NCI-H524 treated with DMSO at 0.1 percent for 48 hours (cell line): ENCODE measurements around the gene CCDC170.
"Not testable (repeated sequence)": the region's sequence is repeated elsewhere in the genome, so short reads cannot be mapped to it uniquely, and the experiment has no call there.

Experiments
- DNase-seq: peaks from one replicate; lab custom pipeline; 2025; lab: John Stamatoyannopoulos, UW

The CCDC170 gene

DNA sequence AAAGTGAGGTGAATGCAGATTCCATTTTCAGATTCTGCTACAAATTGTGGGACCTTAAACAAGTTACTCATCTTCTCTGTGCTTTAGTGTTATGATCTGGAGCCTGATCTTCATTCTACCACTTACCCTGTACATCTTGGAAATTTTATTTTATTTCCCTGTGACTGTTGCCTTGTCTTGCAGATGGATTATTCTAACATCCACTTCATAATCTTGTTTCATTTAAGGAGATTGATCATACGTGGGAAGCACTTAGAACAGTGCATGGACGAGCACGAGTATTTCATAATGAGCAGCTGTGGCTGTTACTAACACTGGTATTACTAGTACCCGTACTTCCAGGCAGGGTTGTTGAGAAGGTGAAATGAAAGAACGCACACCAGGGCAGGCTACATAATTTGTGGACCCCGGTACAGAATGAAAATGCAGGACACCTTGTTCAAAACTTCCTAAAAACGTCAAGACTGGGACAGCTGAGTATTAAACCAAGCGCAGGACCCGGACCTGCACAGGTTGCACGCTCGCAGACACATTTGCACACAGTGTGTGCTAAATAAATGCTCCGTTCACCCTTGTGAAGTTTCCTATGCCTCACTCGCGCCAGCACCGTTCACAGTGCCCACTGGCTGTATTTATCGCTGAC lies 535 bp upstream of the CCDC170 start:
- DNase-seq, result no peak

DNA sequence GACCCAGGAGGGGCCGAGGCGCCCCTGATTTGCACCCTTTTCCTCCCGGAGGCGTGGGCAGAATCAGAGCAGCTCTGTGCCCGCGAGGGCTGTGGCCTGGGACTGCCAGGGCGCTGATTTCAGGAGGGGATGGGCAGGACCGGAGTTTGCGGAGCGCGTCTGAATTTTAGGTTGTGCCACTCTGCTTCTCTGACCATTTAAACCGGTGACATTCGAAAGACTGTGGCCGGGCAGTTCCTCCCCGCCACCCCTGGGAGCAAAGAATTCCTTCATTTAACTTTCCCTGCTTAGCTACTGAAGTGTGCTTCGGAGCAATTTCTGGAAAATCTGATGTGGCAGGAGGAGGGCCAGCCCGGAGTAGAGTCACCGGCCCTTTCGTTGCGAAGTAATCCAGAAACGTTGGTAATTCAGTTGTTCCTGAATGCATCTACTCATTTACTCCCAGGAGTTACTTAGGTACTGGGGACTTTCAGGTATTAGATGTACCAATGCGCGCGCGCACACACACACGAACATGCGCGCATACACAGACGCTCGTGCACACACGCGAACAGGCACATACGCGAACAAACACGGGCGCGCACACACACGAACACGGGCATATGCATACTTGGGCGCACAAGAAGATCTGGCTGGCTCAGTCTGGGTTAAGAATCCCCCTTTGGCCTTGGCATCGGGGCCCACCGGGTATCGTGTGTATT lies 568 bp downstream of the CCDC170 start:
- peak; percentile 13 for DNase-seq

DNA sequence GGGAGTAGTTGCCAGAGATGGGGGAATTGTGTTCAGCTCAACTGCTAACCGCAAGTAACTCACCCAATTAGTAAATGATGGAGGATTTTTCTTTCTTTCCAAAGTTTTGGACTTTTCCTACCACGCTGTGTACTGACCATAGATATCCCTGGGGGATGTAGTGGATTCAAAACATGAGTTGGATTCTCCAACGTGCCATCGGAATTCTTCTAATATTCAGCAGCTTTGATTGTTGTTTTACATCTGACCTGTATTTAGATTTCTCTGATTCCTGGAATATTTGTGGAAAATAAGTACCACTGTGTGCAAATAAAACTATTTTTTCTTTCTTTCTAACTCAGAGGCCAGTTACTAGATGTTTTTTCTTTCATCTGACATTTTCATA lies 1.1 kb downstream of the CCDC170 start:
- DNase-seq, result no peak

DNA sequence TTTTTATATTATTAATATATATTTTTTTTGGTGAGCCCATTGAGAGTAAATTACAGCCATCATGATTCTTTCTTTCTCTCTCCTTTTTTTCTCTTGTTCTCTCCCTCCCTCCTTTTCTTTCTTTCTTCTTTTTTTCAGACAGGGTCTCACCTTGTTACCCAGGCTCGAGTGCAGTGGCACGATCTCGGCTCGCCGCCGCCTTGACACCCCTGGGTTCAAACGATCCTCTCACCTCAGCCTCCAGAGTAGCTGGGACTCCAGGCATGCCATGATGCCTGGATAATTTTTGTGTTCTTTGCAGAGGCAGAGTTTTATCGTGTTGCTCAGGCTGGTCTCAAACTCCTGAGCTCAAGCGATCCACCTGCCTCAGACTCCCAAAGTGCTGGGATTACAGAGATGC lies 1.6 kb downstream of the CCDC170 start:
- no peak for DNase-seq

DNA sequence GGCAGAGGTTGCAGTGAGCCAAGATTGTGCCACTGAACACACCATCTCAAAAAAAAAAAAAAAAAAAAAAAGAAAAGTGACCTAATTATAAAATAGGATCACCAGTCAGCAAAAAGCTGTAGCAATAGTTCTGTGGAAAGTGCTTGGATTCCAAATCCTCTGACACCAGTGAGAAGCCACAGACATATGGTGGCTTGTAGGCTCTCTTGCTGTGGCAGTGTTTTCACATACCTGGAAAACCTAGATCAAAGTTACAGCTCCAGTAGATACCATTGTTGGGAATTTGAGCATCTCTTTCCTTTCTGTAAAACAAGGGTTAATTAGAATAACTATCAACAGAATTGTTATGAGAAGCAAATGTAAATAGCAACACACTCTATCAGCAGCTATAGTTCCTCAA lies 4.1 kb downstream of the CCDC170 start:
- no peak for DNase-seq

DNA sequence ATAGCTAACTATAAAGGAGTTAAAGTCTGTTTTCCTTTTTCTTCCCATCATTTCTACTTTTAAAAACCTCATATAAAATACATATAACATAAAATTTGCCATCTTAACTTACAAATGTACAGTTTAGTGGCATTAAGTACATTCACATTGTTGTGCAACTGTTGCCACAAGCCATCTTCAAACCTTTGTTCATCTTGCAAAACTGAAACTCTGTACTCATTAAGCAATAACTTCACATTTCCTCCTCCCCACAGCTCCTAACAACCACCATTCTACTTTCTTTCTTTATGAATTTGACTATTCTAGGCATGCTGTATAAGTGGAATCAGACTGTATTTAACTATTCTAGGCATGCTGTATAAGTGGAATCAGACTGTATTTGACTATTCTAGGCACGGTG lies 4.5 kb downstream of the CCDC170 start:
- DNase-seq, result no peak

DNA sequence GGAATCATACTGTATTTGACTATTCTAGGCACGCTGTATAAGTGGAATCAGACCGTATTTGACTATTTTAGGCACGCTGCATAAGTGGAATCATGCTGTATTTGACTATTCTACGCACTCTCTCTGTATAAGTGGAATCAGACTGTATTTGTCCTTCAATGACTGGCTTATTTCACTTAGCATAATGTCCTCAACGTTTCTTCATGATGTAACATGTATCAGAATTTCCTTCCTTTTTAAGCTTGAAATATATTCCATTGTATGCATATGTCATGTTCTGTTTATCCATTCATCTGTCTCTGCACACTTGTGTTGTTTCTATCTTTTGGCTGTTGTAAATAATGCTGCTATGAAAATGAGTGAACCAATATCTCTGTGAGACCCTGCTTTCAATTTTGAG lies 5.7 kb downstream of the CCDC170 start:
- no peak for DNase-seq

DNA sequence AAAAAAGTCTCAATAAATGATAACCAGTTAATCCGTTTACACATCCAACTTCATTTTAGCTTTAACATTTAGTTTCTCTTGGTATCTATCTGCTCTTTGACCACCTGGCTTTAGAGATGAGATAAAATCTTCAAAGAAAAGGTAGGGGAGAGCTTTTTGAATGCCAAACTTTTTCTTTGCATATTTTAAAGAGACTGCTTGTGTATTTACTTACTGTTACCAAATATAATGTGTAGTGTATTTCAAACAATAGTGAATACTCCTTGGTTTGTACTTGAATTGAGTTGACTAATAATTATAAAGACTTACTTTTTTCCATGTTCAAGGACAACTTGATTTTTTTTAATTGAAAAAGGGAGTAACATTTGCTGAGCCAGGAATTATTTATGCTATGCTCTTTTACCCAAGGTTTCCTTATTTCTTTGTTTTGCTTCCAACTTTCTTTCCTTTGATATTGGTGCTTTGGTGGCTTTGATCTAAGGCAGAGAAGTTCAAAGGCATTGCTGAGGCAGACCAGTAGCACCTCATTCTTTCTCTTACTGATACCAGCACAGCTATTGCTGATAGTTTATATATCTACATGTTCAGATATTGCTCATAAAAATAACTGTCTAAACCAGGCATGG lies 7.8 kb downstream of the CCDC170 start:
- no peak for DNase-seq

DNA sequence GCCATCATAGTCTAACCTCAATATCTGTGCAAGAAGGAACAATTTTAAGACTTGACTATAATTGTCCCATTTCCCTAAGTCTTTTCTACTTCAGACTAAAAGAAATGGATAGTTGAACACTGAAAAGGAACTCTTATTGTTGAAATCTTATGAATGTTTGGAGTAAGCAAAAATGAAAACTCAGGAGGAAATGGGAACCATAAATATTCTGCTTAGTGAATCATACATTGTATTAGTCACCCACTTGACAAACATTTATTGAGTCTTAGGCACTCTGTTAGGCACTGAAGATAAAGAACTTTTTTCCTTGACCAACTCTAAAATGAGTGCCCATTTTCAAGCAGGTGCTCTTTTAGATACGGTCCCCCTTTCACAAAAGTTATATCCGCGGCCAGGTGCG lies 8.7 kb downstream of the CCDC170 start:
- no peak for DNase-seq

DNA sequence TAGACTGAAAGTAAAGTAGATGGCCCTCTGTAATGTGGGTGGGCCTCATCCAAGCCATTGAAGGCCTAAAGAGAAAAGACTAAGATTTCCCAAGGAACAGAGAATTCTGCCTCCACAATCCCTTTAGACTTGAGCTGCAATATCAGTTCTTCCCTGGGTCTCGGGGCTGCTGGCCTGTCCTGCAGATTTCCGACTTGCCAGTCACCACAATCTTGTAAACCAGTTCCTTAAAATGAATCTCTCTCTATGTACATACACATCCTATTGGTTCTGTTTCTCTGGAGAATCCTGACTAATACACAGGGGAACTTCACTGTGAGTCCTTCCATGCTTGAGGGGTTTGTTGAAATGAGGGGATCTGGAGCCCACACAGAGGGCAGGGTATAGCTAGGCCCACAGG lies 12.9 kb downstream of the CCDC170 start:
- no peak for DNase-seq

DNA sequence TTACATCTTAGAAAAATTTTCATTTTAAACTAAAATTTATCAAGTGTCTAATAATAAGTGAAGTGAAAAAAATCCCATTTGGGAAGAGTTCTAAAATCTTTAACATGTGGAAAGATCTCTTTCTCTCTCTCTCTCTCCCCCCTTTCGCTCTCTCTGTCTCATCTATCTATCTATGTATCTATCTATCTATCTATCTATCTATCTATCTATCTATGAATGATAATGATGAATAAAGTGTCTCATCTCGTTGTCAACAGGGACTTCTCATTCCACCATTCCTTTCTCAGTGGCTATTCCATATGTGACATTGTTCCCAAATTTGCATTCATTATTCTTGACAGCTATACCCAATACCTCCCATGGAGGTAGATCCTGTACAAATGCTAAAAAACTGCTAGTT lies 15.2 kb downstream of the CCDC170 start:
- no peak for DNase-seq

DNA sequence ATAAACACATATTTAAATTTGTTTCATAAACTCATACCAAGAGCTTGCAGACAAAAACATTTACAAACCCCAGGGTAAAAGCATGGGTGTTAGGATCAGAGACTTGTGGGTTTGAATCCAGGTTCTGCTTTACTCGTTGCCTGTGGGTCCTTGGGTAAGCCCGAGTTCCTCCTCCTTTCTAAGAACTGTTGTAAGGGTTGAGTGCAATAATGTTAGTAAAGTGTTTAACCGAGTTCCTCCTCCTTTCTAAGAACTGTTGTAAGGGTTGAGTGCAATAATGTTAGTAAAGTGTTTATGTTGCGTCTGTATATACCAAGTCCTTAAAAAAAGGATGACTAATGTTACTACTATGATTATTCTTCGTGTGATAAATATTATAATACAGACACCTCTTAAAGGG lies 18.7 kb downstream of the CCDC170 start:
- DNase-seq, result no peak

DNA sequence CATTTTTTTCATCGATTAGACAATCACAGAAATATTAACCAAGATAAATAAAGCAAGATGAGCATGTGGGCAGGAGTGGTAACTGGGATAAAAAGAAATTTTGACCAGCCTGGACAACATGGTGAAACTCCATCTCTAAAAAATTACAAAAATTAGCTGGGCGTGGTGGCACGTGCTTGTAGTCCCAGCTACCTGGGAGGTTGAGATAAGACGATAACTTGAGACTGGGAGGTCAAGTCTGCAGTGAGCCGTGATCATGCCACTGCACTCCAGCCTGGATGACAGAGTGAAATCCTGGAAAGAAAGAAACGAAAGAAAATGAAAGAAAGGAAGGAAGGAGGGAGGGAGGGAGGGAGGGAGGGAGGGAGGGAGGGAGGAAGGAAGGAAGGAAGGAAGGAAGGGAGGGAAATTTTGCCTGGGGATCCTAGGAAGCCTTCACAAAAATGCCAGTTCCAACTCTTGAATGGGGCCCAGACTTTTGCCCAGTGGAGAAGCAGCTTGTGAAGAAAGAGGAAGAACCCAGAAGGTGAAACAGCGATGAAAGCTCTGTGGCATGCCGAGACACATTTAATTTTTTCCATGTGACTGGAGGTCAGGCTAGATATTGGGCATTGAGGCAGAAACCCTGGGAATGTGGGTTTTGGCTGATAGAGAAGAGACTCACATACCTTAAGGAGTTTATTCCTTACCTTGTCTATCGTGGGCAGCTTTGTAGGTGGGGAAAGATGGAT lies 20.3 kb downstream of the CCDC170 start:
- no peak for DNase-seq

DNA sequence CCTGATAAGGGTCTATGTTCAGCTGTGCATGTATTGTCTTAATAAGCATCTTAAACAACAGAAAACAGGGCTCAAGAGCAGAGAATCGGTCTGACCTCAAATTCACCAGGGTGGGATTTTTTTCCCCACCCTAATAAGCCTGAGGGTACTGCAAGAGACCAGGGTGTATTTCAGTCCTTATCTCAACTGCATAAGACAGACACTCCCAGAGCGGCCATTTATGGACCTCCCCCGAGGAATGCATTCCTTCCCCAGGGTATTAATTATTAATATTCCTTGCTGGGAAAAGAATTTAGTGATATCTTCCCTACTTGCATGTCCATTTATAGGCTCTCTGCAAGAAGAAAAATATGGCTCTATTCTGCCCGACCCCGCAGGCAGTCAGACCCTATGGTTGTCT lies 25.2 kb downstream of the CCDC170 start:
- not testable (repeated sequence) for DNase-seq

DNA sequence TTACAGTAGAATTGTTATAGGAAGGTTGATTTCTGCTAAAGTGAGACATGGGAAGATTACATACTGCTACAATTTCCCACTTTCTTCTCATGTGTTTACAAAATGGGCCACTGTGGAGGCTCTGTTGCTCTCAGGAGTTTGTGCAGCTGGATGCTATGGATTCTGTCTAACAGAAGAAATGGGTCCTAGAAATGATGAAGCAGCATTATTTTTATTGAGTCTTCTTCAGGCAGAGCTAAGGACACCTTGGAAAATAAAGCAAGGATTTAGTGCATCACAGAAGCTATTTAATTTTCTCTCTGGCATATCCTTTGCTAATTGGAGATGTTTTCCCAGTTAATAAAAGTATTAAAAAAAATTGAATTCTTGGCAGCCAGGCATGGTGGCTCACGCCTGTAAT lies 29.2 kb downstream of the CCDC170 start:
- no peak for DNase-seq

DNA sequence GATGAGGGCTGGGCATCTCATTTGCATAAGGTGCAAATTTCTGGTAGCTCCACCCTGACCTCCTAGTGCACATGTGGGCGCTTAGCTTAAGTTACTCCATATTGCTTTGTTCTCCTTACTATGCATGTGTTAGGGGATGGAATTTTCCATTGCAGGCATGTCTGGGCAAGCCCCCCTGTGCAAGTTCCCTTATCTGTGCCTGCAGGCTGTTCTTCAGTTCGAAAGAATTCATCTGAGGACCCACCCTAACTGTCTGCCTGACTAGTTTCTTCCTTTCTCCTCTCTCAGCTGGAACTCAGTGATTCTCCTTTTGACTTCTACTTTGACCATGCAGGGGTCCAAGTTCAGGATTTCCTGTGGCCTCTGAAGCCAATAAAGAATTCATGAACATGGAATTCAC lies 30.2 kb downstream of the CCDC170 start:
- no peak for DNase-seq

DNA sequence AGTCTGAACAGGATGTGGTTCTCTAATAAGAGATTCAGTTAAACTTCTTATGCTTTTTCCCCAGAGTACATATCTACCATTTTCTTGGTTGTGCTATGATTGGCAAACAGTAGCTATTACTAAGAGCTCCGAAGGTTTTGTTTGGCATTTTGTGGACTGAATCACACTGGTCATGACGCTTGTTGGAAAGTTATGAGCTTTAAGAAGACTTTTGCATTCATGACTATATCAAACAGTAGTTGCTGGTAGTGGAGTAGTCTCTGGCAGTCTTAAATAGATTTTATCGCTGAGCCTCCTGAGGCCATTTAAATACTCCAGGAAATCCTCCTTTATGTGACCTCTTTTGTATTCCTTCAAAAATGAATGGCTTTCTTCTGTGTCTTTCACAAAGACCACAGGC lies 40.8 kb downstream of the CCDC170 start:
- DNase-seq, result no peak

DNA sequence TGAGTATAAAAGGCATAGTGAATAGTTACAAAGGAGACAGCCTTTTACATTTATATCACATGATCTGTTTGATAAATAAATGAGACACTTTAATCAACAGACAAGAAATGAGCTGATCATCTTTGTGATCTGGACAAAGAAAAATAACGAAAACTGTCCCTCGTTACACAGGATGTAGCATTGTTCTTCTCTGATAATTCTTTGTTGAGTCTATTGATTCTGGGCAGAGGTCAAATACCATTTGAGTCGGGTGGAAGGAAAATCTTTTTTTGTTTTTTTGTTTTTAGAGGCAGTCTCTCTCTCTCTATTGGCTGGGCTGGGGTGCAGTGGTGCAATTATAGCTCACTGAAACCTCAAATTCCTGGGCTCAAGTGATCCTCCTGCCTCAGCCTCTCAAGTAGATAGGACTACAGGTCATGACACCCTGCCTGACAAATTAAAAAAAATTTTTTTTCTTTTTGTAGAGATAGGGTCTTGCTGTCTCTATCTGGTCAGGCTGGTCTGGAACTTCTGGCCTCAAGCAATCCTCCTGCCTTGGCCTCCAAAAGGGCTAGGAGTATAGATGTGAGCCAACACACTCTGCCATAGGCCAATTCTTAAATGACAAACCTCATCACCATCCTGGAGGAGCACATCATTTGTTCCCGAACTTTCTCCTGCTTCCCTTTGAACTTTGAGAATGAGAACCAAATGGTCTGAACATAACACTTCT lies 41.8 kb downstream of the CCDC170 start:
- DNase-seq, result no peak

DNA sequence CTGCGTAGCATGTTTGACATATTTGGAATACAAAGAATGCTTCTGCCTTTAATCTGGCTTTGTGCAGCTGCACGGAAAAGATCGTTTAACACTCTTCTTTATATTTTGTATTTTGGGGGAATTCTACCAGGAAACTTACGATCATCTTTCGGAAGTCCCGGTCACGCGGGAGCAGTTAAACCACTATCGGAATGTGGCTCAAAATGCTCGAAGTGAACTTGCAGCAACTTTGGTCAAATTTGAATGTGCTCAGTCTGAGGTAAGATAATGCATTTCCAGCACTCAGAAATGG lies 42.3 kb downstream of the CCDC170 start:
- no peak for DNase-seq

DNA sequence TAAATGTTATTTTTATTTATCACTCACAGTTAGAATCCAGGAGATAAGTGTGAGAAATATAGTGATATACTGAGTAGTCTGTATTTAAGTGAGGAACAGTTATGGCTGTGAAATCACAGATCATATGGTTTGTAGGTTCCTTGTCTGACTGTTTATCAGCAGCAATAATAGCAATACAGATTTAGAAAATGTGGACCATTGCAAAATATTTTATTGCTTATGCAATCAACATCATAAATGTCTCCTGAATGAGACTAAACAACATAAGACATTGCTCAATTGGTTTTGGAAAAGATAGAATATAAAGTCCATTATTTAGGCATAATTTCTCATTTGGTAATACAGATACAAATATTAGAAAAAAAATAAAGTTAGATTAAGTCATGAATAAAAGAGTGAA lies 43.7 kb downstream of the CCDC170 start:
- DNase-seq, result no peak

DNA sequence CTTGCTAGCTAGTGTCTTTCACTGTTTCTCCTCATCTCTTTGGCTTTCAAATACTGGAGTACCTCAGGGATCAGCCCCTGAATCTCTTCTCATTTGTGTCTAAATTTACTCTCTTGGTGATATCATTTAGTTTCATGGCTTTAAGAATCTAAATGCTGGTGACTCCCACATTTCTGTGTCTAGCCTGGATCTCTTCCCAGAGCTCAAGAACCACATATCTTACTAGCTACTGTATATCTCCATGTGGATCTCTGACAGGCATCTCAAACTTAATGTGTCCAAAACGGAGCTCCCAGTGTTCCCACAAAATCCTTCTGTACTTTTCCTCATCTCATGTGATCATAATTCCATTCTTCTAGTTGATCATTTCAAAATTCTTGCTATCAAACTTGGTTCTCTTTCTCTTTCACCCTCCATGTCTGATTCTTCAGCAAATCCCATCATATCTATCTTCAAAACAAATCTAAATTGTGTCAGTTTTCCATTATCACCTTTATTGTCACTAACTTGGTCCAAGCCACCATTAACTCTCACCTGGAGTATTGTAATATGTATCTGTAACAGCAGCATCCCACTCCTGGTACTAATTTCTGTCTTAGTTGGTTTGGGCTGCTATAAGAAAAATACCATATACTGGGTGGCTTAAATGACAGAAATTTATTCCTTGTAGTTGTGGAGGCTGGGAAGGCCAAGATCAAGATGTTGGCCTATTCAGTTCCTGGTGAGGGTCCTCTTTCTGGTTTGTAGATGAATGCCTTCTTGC lies 45.9 kb downstream of the CCDC170 start:
- DNase-seq, result no peak

DNA sequence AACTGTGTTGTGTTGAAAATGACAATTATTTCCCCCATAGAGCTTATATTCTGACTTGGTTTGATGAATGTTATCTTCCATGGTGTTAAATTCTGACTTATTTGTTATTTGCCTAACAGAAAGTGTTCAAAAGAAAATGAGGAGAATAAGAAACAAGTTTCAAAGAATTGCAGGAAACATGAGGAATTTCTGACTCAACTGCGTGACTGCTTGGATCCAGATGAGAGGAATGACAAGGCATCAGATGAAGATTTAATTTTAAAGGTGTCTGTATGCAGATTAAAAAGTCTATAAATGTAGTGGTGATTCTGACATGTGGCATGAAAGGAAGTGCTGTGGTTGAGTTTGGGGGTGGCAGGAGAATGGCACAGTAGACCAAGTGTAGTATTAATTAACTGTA lies 50.6 kb downstream of the CCDC170 start:
- DNase-seq, result no peak
